C4-2B (cell line): ENCODE data around the gene CYTL1.

Source experiments
- CTCF ChIP-seq: fragments of 450-650 bp; conservative IDR thresholded peaks from 2 replicates; pipeline ENCODE4 v1.5.1; 2017; ENCODE audit warnings: mild to moderate bottlenecking
- ZFX ChIP-seq: fragments of 450-650 bp; IDR thresholded peaks from 2 replicates; pipeline ENCODE4 v1.6.1; 2017

- TF ChIP-seq CTCF (no peak), ZFX (no peak)
Measured at GRCh38 chr4:5043579-5043978, 24.3 kb upstream of the CYTL1 start.
